HepG2 (cell line): ENCODE measurements around the gene RBM47. TPM values are rescaled to one million over a fixed set of nuclear protein-coding genes. Genes with fewer than 3 reads are reported as not detected.

Source experiments
- ATAC-seq: fragments of 200-7000 bp; cut with Tn5 transposase; 3 replicates; pipeline ENCODE4 v1.9.1; 2020; ENCODE audit warnings: mild to moderate bottlenecking, moderate library complexity
- BruUV-seq: library from RNA; stranded (reverse); fragments of 400-500 nt; replicated peaks from 2 replicates; lab custom pipeline; 2021; lab: Mats Ljungman, UMichigan
- CTCF ChIA-PET: fragments of 300-600 bp; formaldehyde crosslinking; extraction: SDS; loops from one replicate; lab custom pipeline; 2021; ENCODE audit warnings: low total read pairs, inconsistent platforms, low intra/inter-chr PET ratio; lab: Yijun Ruan, JAX
- POLR2A ChIA-PET: fragments of 350-600 bp; sonication (Branson Sonifier 250); formaldehyde crosslinking; loops from one replicate; lab custom pipeline; 2020; ENCODE audit warnings: antibody characterized with exemption, inconsistent platforms; lab: Yijun Ruan, JAX
- DNase-seq: peaks from one replicate; pipeline ENCODE4 v3.0.0-alpha.2; 2015; ENCODE audit warnings: low spot score
- FAIRE-seq: peaks from 3 replicates; lab custom pipeline; 2011; peaks lifted over from hg19 to GRCh38; lab: Jason Lieb, UNC
- H2AFZ ChIP-seq: one replicate; pipeline ENCODE4 v1.6.1; 2011; ENCODE audit warnings: low read length, inconsistent platforms
- H3K27ac ChIP-seq: fragments of 300-600 bp; 3 replicates; pipeline ENCODE4 v1.8.0; 2011; ENCODE audit warnings: mixed run types, mild to moderate bottlenecking, mixed read lengths, low read length, inconsistent platforms; ENCODE audit not compliant: insufficient read depth; ENCODE audit errors: extremely low read length
- H3K27me3 ChIP-seq, 2 experiments: fragments of 200-600 bp in 1 of 2; 2 replicates in 1 of 2; 3 replicates in 1 of 2; pipeline versions ENCODE4 v1.6.0 to v1.8.0; 2011; ENCODE audit warnings: low read length in 2 of 2, mild to moderate bottlenecking in 2 of 2, moderate library complexity in 2 of 2, inconsistent platforms in 1 of 2; ENCODE audit not compliant: insufficient read depth in 2 of 2, control insufficient read depth in 1 of 2
- H3K36me3 ChIP-seq, 2 experiments: fragments of 200-600 bp in 1 of 2; replicated peaks in 1 of 2; 2 replicates in 1 of 2; 3 replicates in 1 of 2; pipeline versions ENCODE4 v1.5.1 to v1.8.0; 2011; ENCODE audit warnings: low read length in 2 of 2, inconsistent platforms in 1 of 2; ENCODE audit not compliant: insufficient read depth in 2 of 2, control insufficient read depth in 1 of 2
- H3K4me1 ChIP-seq: 2 replicates; pipeline ENCODE4 v1.5.1; 2012; ENCODE audit warnings: low read length, inconsistent platforms; ENCODE audit not compliant: insufficient read depth
- H3K4me2 ChIP-seq: 2 replicates; pipeline ENCODE4 v1.6.0; 2011; ENCODE audit warnings: low read depth, low read length, inconsistent platforms
- H3K4me3 ChIP-seq, 3 experiments: fragments of 200-600 bp in 1 of 3; sonication (generic), shearing (Covaris generic) in 1 of 3; replicated peaks in 1 of 3; 2 replicates each; pipeline ENCODE4 v1.5.1; 2011 to 2016; ENCODE audit warnings: low read length in 3 of 3, inconsistent platforms in 2 of 3, low read depth in 2 of 3, mild to moderate bottlenecking in 2 of 3, control low read depth in 1 of 3, mixed read lengths in 1 of 3; ENCODE audit not compliant: insufficient read depth in 1 of 3
- H3K79me2 ChIP-seq: one replicate; pipeline ENCODE4 v1.6.1; 2011; ENCODE audit warnings: low read length, inconsistent platforms; ENCODE audit not compliant: insufficient read depth
- H3K9ac ChIP-seq: 2 replicates; pipeline ENCODE4 v1.6.0; 2011; ENCODE audit warnings: mild to moderate bottlenecking, low read depth, low read length, inconsistent platforms; ENCODE audit not compliant: insufficient read depth
- H3K9me3 ChIP-seq: 2 replicates; pipeline ENCODE4 v1.5.1; 2012; ENCODE audit warnings: mild to moderate bottlenecking, low read length
- H4K20me1 ChIP-seq: 2 replicates; pipeline ENCODE4 v1.6.0; 2011; ENCODE audit warnings: inconsistent platforms, mild to moderate bottlenecking, low read length, moderate library complexity; ENCODE audit not compliant: insufficient read depth
- BORCS8-MEF2B ChIP-seq: sonication (generic); formaldehyde crosslinking; IDR thresholded peaks from 2 replicates; pipeline ENCODE4 v1.8.0; 2022; ENCODE audit warnings: mild to moderate bottlenecking, missing genetic modification reagents
- BRD4 ChIP-seq: sonication (generic); formaldehyde crosslinking; IDR thresholded peaks from 2 replicates; pipeline ENCODE4 v1.4.0; 2020; ENCODE audit warnings: missing genetic modification reagents
- HCFC1 ChIP-seq: fragments of 150-350 bp; IDR thresholded peaks from 2 replicates; pipeline ENCODE4 v1.6.1; 2014; ENCODE audit warnings: low read depth, low read length
- KAT8 ChIP-seq: IDR thresholded peaks from 2 replicates; pipeline ENCODE4 v1.6.1; 2016; ENCODE audit warnings: missing genetic modification reagents, missing compliant biosample characterization
- MED1 ChIP-seq: sonication (generic); formaldehyde crosslinking; IDR thresholded peaks from 2 replicates; pipeline ENCODE4 v1.4.0; 2020; ENCODE audit warnings: missing genetic modification reagents
- NR2C2 ChIP-seq: sonication (generic); formaldehyde crosslinking; IDR thresholded peaks from 2 replicates; pipeline ENCODE4 v1.4.0; 2020; ENCODE audit warnings: missing genetic modification reagents, mild to moderate bottlenecking, moderate library complexity, borderline replicate concordance
- NR2F2 ChIP-seq: IDR thresholded peaks from 2 replicates; pipeline ENCODE4 v1.6.1; 2012; ENCODE audit warnings: low read depth, inconsistent platforms, borderline replicate concordance
- SETDB1 ChIP-seq: sonication (generic); formaldehyde crosslinking; IDR thresholded peaks from 2 replicates; pipeline ENCODE4 v1.5.1; 2020; ENCODE audit warnings: missing genetic modification reagents, mild to moderate bottlenecking, borderline replicate concordance
- SMAD9 ChIP-seq: sonication (generic); formaldehyde crosslinking; IDR thresholded peaks from 2 replicates; pipeline ENCODE4 v1.5.1; 2020; ENCODE audit warnings: mild to moderate bottlenecking, missing genetic modification reagents
- SOX6 ChIP-seq, 2 experiments: fragments of 450-650 bp in 1 of 2; sonication (generic) in 1 of 2; formaldehyde crosslinking in 1 of 2; IDR thresholded peaks; 2 replicates each; pipeline versions ENCODE4 v1.4.0 to v1.6.1; 2017 to 2020; ENCODE audit warnings: antibody characterized with exemption in 1 of 2, mild to moderate bottlenecking in 1 of 2, missing genetic modification reagents in 1 of 2
- ZFP82 ChIP-seq: sonication (generic); formaldehyde crosslinking; IDR thresholded peaks from 2 replicates; pipeline ENCODE4 v1.5.1; 2020; ENCODE audit warnings: mild to moderate bottlenecking, missing genetic modification reagents, borderline replicate concordance
- ZFY ChIP-seq: sonication (generic); formaldehyde crosslinking; IDR thresholded peaks from 2 replicates; pipeline ENCODE4 v1.4.0; 2020; ENCODE audit warnings: missing genetic modification reagents
- ZNF124 ChIP-seq: sonication (generic); formaldehyde crosslinking; IDR thresholded peaks from 2 replicates; pipeline ENCODE4 v1.4.0; 2020; ENCODE audit warnings: missing genetic modification reagents
- ZNF260 ChIP-seq: sonication (generic); formaldehyde crosslinking; IDR thresholded peaks from 2 replicates; pipeline ENCODE4 v1.4.0; 2020; ENCODE audit warnings: missing genetic modification reagents, low read depth, mild to moderate bottlenecking, borderline replicate concordance
- ZNF451 ChIP-seq: sonication (generic); formaldehyde crosslinking; IDR thresholded peaks from 2 replicates; pipeline ENCODE4 v1.5.0; 2020; ENCODE audit warnings: mild to moderate bottlenecking, missing genetic modification reagents
- ZNF510 ChIP-seq: sonication (generic); formaldehyde crosslinking; IDR thresholded peaks from 2 replicates; pipeline ENCODE4 v1.4.0; 2020; ENCODE audit warnings: low read depth, mild to moderate bottlenecking, missing genetic modification reagents
- ZNF552 ChIP-seq: sonication (generic); formaldehyde crosslinking; IDR thresholded peaks from 2 replicates; pipeline ENCODE4 v1.9.0; 2022; ENCODE audit warnings: missing genetic modification reagents, mild to moderate bottlenecking, borderline replicate concordance
- ZNF777 ChIP-seq: sonication (generic); formaldehyde crosslinking; IDR thresholded peaks from 2 replicates; pipeline ENCODE4 v1.4.0; 2020; ENCODE audit warnings: missing genetic modification reagents
- WGBS: methylation state at CpG from one replicate; pipeline ENCODE4 v1.1.6; 2017; ENCODE audit warnings: low lambda C conversion rate; 5-methylcytosine and 5-hydroxymethylcytosine counted together
- in situ Hi-C: cut with HindIII; loops from 2 replicates; pipeline ENCODE4 v1.10.0; 2017; ENCODE audit warnings: low pct_unique_long_range_greater_than_20kb; ENCODE audit not compliant: extremely low pct_ligation_motif_present
- intact Hi-C: fragments of 100-400 bp; cut with micrococcal nuclease; formaldehyde crosslinking; loops from one replicate; pipeline ENCODE4 v1.10.0; 2022; ENCODE audit not compliant: unreplicated experiment
- polyA plus RNA-seq, 8 experiments: library from polyadenylated mRNA; depleted of rRNA in 3 of 8; stranded (reverse) in 7 of 8; unstranded in 1 of 8; fragments of >200 nt; fragmentation: Illumina TruSeq in 4 of 8; extraction: Trizol in 4 of 8; gene quantifications; 2 replicates each; pipeline versions ENCODE4 v1.2.1 to v1.2.3, GENCODE V29; 2011 to 2016; ENCODE audit warnings: low read depth in 4 of 8, missing spikeins in 1 of 8, mixed read lengths in 1 of 8; ENCODE audit not compliant: insufficient read depth in 1 of 8
- total RNA-seq, 5 experiments: library from RNA; depleted of rRNA; stranded (reverse); fragments of >200 nt; fragmentation: Illumina TruSeq; extraction: Trizol; gene quantifications; 2 replicates each; pipeline ENCODE4 v1.2.3, GENCODE V29; 2016; ENCODE audit warnings: low read depth in 1 of 5
- TF ChIP-seq, protein P1 (sequence below): sonication (generic); formaldehyde crosslinking; IDR thresholded peaks from 2 replicates; pipeline ENCODE4 v1.4.0; 2020; ENCODE audit warnings: low read depth, mild to moderate bottlenecking, missing genetic modification reagents

Gene RBM47
- total and polyA plus RNA-seq, 2 of the 13 experiments (the other 11 are each of a cell fraction or from before 2014, with no cell fraction given): 1.2 to 2.5 TPM

DNA sequence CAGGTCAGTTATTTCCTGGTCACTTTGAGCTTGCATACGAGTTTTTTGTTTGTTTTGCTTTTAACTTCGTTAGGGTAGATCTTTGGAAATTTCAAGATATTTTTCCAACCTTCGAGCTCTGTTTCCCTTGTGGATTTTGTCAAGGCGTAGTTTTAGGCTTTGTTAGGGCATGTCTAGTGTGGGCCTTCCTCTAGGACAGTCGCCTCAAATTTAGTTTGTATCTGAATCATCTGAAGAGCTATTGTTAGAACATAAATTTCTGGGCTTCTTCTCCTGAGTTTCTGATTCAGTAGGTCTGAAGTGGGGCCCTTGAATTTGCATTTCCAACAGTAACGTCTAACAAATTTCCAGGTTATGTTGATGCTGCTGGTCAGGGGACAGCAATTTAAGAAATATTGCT is 48.8 kb upstream of the RBM47 start:
- DNase-seq: no peak
- Histone ChIP-seq H4K20me1 (no peaks in the 10 kb centered on the region), H3K36me3 (no peaks in the 10 kb centered on the region), H3K9me3 (no peaks in the 10 kb centered on the region), H3K79me2 (no peaks in the 10 kb centered on the region), H3K4me2 (no peak overlapping the region), H3K9ac (no peak overlapping the region), H3K27me3 (no peaks in the 10 kb centered on the region), H3K27ac (peak overlapping the region; percentile 18), H2AFZ (no peak overlapping the region), H3K4me1 (peaks cover 16% of the 10 kb centered on the region), H3K4me3 (no peak overlapping the region)
- CTCF ChIA-PET: no interaction called here
- 57% methylated on average over 6 of the region's 6 CpGs for WGBS
- no TSS peak for BruUV-seq
- TF ChIP-seq SMAD9 (CRISPR knock-in tag): no peak
- TF ChIP-seq NR2F2: no peak
- TF ChIP-seq ZNF124 (CRISPR knock-in tag): no peak
- no peak for TF ChIP-seq ZNF510
- no peak for TF ChIP-seq MED1 (CRISPR knock-in tag)
- TF ChIP-seq ZNF777 (CRISPR knock-in tag): no peak
- no peak for TF ChIP-seq NR2C2 (CRISPR knock-in tag)
- no peak for TF ChIP-seq BRD4 (CRISPR knock-in tag)
- TF ChIP-seq HCFC1: no peak
- no peak for TF ChIP-seq ZFP82 (CRISPR knock-in tag)
- no peak for TF ChIP-seq KAT8 (CRISPR knock-in tag)
- TF ChIP-seq ZNF552 (CRISPR knock-in tag): no peak
- TF ChIP-seq BORCS8-MEF2B (CRISPR knock-in tag): no peak
- TF ChIP-seq SOX6 (IDR thresholded peaks at IDR 0.05): no peak
- no peak for TF ChIP-seq SOX6 (CRISPR knock-in tag; IDR thresholded peaks at IDR 0.05)
- no peak for TF ChIP-seq ZNF451
- TF ChIP-seq ZNF260: no peak
- no peak for TF ChIP-seq SETDB1 (CRISPR knock-in tag)
- TF ChIP-seq, protein P1, sequence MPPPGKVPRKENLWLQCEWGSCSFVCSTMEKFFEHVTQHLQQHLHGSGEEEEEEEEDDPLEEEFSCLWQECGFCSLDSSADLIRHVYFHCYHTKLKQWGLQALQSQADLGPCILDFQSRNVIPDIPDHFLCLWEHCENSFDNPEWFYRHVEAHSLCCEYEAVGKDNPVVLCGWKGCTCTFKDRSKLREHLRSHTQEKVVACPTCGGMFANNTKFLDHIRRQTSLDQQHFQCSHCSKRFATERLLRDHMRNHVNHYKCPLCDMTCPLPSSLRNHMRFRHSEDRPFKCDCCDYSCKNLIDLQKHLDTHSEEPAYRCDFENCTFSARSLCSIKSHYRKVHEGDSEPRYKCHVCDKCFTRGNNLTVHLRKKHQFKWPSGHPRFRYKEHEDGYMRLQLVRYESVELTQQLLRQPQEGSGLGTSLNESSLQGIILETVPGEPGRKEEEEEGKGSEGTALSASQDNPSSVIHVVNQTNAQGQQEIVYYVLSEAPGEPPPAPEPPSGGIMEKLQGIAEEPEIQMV: no peak
- TF ChIP-seq ZFY (CRISPR knock-in tag): no peak
- ATAC-seq: no peak
- intact Hi-C loops: no loop called here
- no peak for FAIRE-seq
- in situ Hi-C loops: no loop called here
- POLR2A ChIA-PET: no interaction called here
